Neural cell (in vitro differentiated cells): ENCODE data around the gene RHOT2. TPM values are rescaled to one million over a fixed set of nuclear protein-coding genes. Genes with fewer than 3 reads are reported as not detected.

Experiments
- H2AFZ ChIP-seq: fragments of 200-600, 300-800 bp; sonication (generic), shearing (Covaris generic); 2 replicates; pipeline ENCODE4 v1.6.0; 2014; ENCODE audit warnings: low read depth, mild to moderate bottlenecking, antibody characterized with exemption, low read length, moderate library complexity
- H3F3A ChIP-seq: fragments of 200-600 bp; shearing (Covaris generic); 2 replicates; pipeline ENCODE4 v1.6.1; 2016; ENCODE audit warnings: mild to moderate bottlenecking, moderate library complexity, mixed read lengths, antibody characterized with exemption, low read length; ENCODE audit not compliant: insufficient read depth, poor library complexity, severe bottlenecking
- H3K27ac ChIP-seq: fragments of 200-600, 300-800 bp; sonication (generic), shearing (Covaris generic); 2 replicates; pipeline ENCODE4 v1.5.1; 2014; ENCODE audit warnings: mild to moderate bottlenecking, low read length, moderate library complexity
- H3K27me3 ChIP-seq: fragments of 300-800, 200-600 bp; sonication (generic), shearing (Covaris generic); 2 replicates; pipeline ENCODE4 v1.6.0; 2014; ENCODE audit warnings: mild to moderate bottlenecking, low read depth, low read length, moderate library complexity; ENCODE audit not compliant: insufficient read depth
- H3K36me3 ChIP-seq: fragments of 300-800, 200-600 bp; sonication (generic), shearing (Covaris generic); 2 replicates; pipeline ENCODE4 v1.5.1; 2014; ENCODE audit warnings: mild to moderate bottlenecking, antibody characterized with exemption, low read length, moderate library complexity; ENCODE audit not compliant: insufficient read depth
- H3K4me2 ChIP-seq: fragments of 300-800, 200-600 bp; sonication (generic), shearing (Covaris generic); 2 replicates; pipeline ENCODE4 v1.6.0; 2014; ENCODE audit warnings: mild to moderate bottlenecking, low read length
- H3K4me3 ChIP-seq: fragments of 300-800, 200-600 bp; sonication (generic), shearing (Covaris generic); 2 replicates; pipeline ENCODE4 v1.5.1; 2014; ENCODE audit warnings: mild to moderate bottlenecking, low read length, moderate library complexity
- H3K79me2 ChIP-seq: fragments of 200-600 bp; shearing (Covaris generic); replicated peaks from 2 replicates; pipeline ENCODE4 v1.6.0; 2014; ENCODE audit warnings: mild to moderate bottlenecking, low read length, moderate library complexity; ENCODE audit not compliant: insufficient read depth
- H3K9ac ChIP-seq: fragments of 300-800, 200-600 bp; sonication (generic), shearing (Covaris generic); 2 replicates; pipeline ENCODE4 v1.6.1; 2016; ENCODE audit warnings: mild to moderate bottlenecking, low read length, mixed read lengths
- H3K9me2 ChIP-seq: fragments of 200-600 bp; shearing (Covaris generic); 2 replicates; pipeline ENCODE4 v1.6.1; 2016; ENCODE audit warnings: mild to moderate bottlenecking, low read length, mixed read lengths; ENCODE audit not compliant: insufficient read depth
- H3K9me3 ChIP-seq: fragments of 200-600, 300-800 bp; sonication (generic), shearing (Covaris generic); 2 replicates; pipeline ENCODE4 v1.6.1; 2016; ENCODE audit warnings: mild to moderate bottlenecking, mixed run types, low read length, moderate library complexity, mixed read lengths
- H4K20me1 ChIP-seq: fragments of 200-600 bp; shearing (Covaris generic); 2 replicates; pipeline ENCODE4 v1.6.1; 2016; ENCODE audit warnings: mild to moderate bottlenecking, mixed run types; ENCODE audit not compliant: insufficient read depth
- EP300 ChIP-seq: fragments of 450-650 bp; conservative IDR thresholded peaks from 2 replicates; pipeline ENCODE4 v1.6.1; 2014; ENCODE audit warnings: antibody characterized with exemption, mild to moderate bottlenecking, moderate library complexity; ENCODE audit not compliant: poor library complexity, severe bottlenecking
- EZH2 ChIP-seq: fragments of 200-600, 300-800 bp; shearing (Covaris generic), sonication (generic); IDR thresholded peaks from 2 replicates; pipeline ENCODE4 v1.6.1; 2014; ENCODE audit warnings: antibody characterized with exemption, low read length, borderline replicate concordance, mild to moderate bottlenecking; ENCODE audit not compliant: insufficient read depth, poor library complexity, severe bottlenecking
- MXI1 ChIP-seq: fragments of 450-650 bp; conservative IDR thresholded peaks from 2 replicates; pipeline ENCODE4 v1.6.1; 2014; ENCODE audit warnings: antibody characterized with exemption, mild to moderate bottlenecking; ENCODE audit not compliant: poor library complexity, severe bottlenecking
- POLR2AphosphoS5 ChIP-seq: IDR thresholded peaks from 2 replicates; pipeline ENCODE4 v1.6.1; 2012
- RAD21 ChIP-seq: fragments of 450-650 bp; conservative IDR thresholded peaks from 2 replicates; pipeline ENCODE4 v1.6.1; 2014; ENCODE audit warnings: antibody characterized with exemption, mild to moderate bottlenecking, moderate library complexity
- SMC3 ChIP-seq: fragments of 450-650 bp; conservative IDR thresholded peaks from 2 replicates; pipeline ENCODE4 v1.6.1; 2014; ENCODE audit warnings: antibody characterized with exemption, mild to moderate bottlenecking, moderate library complexity; ENCODE audit not compliant: poor library complexity
- TAF1 ChIP-seq: IDR thresholded peaks from 2 replicates; pipeline ENCODE4 v1.6.1; 2012; ENCODE audit warnings: low read depth
- polyA plus RNA-seq: library from polyadenylated mRNA; depleted of rRNA; stranded (reverse); fragments of >200 nt; gene quantifications from 2 replicates; pipeline ENCODE4 v1.2.3, GENCODE V29; 2014
- TF ChIP-seq, protein P1 (sequence below): IDR thresholded peaks from 2 replicates; pipeline ENCODE4 v1.6.1; 2012; ENCODE audit warnings: borderline replicate concordance
- TF ChIP-seq, protein P2 (sequence below): fragments of 450-650 bp; IDR thresholded peaks from 2 replicates; pipeline ENCODE4 v1.5.1; 2014; ENCODE audit warnings: antibody characterized with exemption, mild to moderate bottlenecking, moderate library complexity; ENCODE audit not compliant: poor library complexity, severe bottlenecking

RHOT2 gene
- polyA plus RNA-seq, 1 donor from 2014 or later: 132 TPM

DNA sequence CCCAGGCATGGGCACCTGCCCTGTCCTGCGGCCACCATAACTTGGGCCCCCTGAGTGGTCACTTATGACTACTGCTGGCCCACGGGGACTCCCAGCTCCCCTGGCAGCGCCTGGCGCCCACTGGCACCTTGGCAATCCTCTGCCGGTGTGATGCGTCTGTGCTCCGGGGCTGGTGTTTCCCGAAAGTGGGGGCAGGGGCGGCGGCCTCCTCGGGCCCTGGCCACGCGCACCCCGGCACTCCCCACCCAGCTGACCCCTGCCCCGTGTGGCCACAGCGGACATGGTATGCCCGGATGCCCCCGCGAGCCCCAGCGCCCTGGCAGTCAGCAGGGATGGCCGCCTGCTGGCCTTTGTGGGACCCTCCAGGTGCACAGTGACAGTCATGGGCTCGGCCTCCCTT lies 10.4 kb upstream of the RHOT2 start:
- H3K4me2 ChIP-seq: no peak overlapping the region

DNA sequence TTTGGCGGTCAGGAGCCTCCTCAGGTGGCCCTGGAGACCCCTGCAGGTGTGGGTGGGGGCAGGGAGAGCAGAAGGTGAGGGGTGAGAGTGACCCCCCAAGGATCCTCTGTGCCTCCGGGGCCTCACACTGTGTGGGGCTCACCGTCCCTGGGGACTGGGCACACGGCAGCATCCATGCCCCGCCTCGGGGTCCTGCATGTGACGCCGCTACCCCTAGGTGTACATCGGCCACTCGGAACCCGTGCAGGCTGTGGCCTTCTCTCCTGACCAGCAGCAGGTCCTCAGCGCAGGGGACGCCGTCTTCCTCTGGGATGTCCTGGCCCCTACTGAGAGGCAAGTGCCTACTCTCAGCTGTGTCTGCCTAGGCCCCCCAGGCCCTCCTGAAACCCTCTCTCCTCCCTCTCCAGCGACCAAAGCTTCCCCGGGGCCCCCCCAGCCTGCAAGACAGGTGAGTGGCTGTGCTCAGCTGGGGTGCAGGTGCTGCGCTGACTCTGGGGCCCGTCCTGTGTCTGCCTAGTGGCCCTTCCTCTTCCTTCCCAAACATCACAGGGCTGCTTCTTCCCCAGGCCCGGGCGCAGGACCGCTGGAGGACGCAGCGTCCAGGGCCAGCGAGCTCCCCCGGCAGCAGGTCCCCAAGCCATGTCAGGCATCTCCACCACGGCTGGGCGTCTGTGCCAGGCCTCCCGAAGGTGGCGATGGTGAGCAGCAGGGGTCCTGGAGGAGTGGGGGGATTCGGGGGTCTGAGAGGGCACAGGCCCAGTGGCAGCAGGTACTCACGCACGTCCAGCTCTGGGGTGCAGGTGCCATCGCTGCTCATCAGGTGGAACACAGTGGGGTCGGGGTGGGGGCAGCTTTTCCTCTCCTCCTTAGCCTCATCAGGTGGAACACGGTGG lies 9.0 kb upstream of the RHOT2 start:
- Histone ChIP-seq H3K36me3 (no peaks in the 10 kb centered on the region), H3K9ac (no peak overlapping the region), H3K9me3 (no peaks in the 10 kb centered on the region), H3K27ac (no peak overlapping the region), H4K20me1 (no peaks in the 10 kb centered on the region), H3K9me2 (no peaks in the 10 kb centered on the region), H2AFZ (no peak overlapping the region), H3K79me2 (no peaks in the 10 kb centered on the region), H3F3A (no peaks in the 10 kb centered on the region), H3K4me3 (no peak overlapping the region), H3K4me2 (no peak overlapping the region), H3K27me3 (no peaks in the 10 kb centered on the region)
- TF ChIP-seq MXI1 (no peak), TAF1 (no peak), EZH2 (no peak), POLR2AphosphoS5 (no peak), SMC3 (no peak), EP300 (no peak), RAD21 (no peak)
- TF ChIP-seq, protein P1, sequence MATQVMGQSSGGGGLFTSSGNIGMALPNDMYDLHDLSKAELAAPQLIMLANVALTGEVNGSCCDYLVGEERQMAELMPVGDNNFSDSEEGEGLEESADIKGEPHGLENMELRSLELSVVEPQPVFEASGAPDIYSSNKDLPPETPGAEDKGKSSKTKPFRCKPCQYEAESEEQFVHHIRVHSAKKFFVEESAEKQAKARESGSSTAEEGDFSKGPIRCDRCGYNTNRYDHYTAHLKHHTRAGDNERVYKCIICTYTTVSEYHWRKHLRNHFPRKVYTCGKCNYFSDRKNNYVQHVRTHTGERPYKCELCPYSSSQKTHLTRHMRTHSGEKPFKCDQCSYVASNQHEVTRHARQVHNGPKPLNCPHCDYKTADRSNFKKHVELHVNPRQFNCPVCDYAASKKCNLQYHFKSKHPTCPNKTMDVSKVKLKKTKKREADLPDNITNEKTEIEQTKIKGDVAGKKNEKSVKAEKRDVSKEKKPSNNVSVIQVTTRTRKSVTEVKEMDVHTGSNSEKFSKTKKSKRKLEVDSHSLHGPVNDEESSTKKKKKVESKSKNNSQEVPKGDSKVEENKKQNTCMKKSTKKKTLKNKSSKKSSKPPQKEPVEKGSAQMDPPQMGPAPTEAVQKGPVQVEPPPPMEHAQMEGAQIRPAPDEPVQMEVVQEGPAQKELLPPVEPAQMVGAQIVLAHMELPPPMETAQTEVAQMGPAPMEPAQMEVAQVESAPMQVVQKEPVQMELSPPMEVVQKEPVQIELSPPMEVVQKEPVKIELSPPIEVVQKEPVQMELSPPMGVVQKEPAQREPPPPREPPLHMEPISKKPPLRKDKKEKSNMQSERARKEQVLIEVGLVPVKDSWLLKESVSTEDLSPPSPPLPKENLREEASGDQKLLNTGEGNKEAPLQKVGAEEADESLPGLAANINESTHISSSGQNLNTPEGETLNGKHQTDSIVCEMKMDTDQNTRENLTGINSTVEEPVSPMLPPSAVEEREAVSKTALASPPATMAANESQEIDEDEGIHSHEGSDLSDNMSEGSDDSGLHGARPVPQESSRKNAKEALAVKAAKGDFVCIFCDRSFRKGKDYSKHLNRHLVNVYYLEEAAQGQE: no peak
- TF ChIP-seq, protein P2, sequence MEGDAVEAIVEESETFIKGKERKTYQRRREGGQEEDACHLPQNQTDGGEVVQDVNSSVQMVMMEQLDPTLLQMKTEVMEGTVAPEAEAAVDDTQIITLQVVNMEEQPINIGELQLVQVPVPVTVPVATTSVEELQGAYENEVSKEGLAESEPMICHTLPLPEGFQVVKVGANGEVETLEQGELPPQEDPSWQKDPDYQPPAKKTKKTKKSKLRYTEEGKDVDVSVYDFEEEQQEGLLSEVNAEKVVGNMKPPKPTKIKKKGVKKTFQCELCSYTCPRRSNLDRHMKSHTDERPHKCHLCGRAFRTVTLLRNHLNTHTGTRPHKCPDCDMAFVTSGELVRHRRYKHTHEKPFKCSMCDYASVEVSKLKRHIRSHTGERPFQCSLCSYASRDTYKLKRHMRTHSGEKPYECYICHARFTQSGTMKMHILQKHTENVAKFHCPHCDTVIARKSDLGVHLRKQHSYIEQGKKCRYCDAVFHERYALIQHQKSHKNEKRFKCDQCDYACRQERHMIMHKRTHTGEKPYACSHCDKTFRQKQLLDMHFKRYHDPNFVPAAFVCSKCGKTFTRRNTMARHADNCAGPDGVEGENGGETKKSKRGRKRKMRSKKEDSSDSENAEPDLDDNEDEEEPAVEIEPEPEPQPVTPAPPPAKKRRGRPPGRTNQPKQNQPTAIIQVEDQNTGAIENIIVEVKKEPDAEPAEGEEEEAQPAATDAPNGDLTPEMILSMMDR: no peak

More for the DNA sequence above, 10.4 kb upstream of the RHOT2 start:
- no peaks in the 10 kb centered on the region for H3F3A ChIP-seq
- no peak overlapping the region for H3K9ac ChIP-seq
- H3K79me2 ChIP-seq: no peaks in the 10 kb centered on the region
- H4K20me1 ChIP-seq: no peaks in the 10 kb centered on the region
- H3K27me3 ChIP-seq: no peaks in the 10 kb centered on the region
- no peak overlapping the region for H3K27ac ChIP-seq
- no peaks in the 10 kb centered on the region for H3K9me3 ChIP-seq
- TF ChIP-seq POLR2AphosphoS5: no peak
- no peak for TF ChIP-seq RAD21
- TF ChIP-seq, protein P2: no peak
- no peak for TF ChIP-seq EZH2
- no peak for TF ChIP-seq TAF1
- no peak for TF ChIP-seq SMC3
- TF ChIP-seq EP300: no peak
- no peak for TF ChIP-seq MXI1
- TF ChIP-seq, protein P1: no peak
- no peak overlapping the region for H2AFZ ChIP-seq
- no peaks in the 10 kb centered on the region for H3K9me2 ChIP-seq
- no peak overlapping the region for H3K4me3 ChIP-seq
- no peaks in the 10 kb centered on the region for H3K36me3 ChIP-seq
